ENCODE data around the gene CNTRL. TPM values are rescaled to one million over a fixed set of nuclear protein-coding genes. Genes with fewer than 3 reads are reported as not detected.

The CNTRL gene
- total RNA-seq, 1 experiment from 2014 or later: 11.6 TPM

DNA sequence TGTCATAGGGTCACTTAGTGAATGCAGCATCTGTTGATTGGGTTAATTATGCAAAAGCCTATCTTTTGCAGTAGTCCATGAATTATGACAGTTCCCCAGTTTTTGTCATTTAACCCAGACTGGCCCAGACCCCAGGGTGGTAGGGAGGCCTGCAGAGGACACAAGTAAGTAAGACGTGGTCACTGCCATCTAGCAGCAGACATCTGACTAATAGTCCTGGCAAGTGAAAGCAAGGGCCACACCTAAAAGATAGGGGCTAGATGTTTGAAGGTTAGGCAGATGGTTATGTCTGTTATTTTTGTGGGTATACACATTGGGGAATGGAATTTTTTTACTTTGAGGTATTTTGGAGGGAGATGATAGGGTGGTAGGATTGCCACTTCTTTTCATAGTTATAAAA, 78.9 kb downstream of the CNTRL start:
- H3K27ac Mint-ChIP-seq: no peak overlapping the region
- no peak for DNase-seq
- H2BK15ac ChIP-seq (ENCODE audit: low read depth, low read length): no peak overlapping the region
- H3K36me3 Mint-ChIP-seq (ENCODE audit: insufficient read depth in 1 of 3, low read depth in 3 of 3): peaks cover 0 to 36% (median 20%) of the 10 kb centered on the region in 3 experiments; a peak in 5 of 7 replicates
- H3K9ac ChIP-seq (ENCODE audit: extremely low read depth, insufficient read length, low read length): no peak overlapping the region
- peaks cover 7 to 9% of the 10 kb centered on the region in 2 experiments; a peak in 3 of 4 replicates for H3K4me1 Mint-ChIP-seq
- no peak overlapping the region for H3K56ac ChIP-seq (ENCODE audit: insufficient read length, low read depth, low read length)
- no peak overlapping the region for H3K18ac ChIP-seq (ENCODE audit: insufficient read length, low read depth, low read length)
- H2AFZ ChIP-seq (ENCODE audit: low read length): no peak overlapping the region
- no peak overlapping the region for H4K8ac ChIP-seq (replicated peaks; ENCODE audit: insufficient read length, low read depth, low read length)
- no peak overlapping the region for H2BK120ac ChIP-seq (ENCODE audit: low read depth, low read length, poor library complexity, severe bottlenecking)
- no peak overlapping the region for H3K14ac ChIP-seq (ENCODE audit: insufficient read depth, low read length)
- no peaks in the 10 kb centered on the region for H3K79me1 ChIP-seq (ENCODE audit: insufficient read depth, low read depth, low read length, poor library complexity, severe bottlenecking)
- H4K20me1 ChIP-seq (ENCODE audit: control insufficient read depth, insufficient read depth, insufficient read length): no peaks in the 10 kb centered on the region
- H3K27me3 Mint-ChIP-seq (ENCODE audit: low read depth): no peaks in the 10 kb centered on the region
- H2BK5ac ChIP-seq (ENCODE audit: insufficient read length, low read length): no peak overlapping the region
- TF ChIP-seq, protein P1, sequence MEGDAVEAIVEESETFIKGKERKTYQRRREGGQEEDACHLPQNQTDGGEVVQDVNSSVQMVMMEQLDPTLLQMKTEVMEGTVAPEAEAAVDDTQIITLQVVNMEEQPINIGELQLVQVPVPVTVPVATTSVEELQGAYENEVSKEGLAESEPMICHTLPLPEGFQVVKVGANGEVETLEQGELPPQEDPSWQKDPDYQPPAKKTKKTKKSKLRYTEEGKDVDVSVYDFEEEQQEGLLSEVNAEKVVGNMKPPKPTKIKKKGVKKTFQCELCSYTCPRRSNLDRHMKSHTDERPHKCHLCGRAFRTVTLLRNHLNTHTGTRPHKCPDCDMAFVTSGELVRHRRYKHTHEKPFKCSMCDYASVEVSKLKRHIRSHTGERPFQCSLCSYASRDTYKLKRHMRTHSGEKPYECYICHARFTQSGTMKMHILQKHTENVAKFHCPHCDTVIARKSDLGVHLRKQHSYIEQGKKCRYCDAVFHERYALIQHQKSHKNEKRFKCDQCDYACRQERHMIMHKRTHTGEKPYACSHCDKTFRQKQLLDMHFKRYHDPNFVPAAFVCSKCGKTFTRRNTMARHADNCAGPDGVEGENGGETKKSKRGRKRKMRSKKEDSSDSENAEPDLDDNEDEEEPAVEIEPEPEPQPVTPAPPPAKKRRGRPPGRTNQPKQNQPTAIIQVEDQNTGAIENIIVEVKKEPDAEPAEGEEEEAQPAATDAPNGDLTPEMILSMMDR (conservative IDR thresholded peaks at IDR 0.05): no peak
- H3K23me2 ChIP-seq (ENCODE audit: insufficient read length, low read depth, low read length, poor library complexity, severe bottlenecking): no peaks in the 10 kb centered on the region
- H4K5ac ChIP-seq (ENCODE audit: insufficient read length, low read depth, low read length): no peak overlapping the region
- WGBS (ENCODE audit: extremely low coverage, insufficient read length, low lambda C conversion rate): no CpG with 5 or more reads among the region's 1 CpG
- no peak overlapping the region for H2AK5ac ChIP-seq (ENCODE audit: insufficient read length, low read length)
- no peak overlapping the region for H3T11ph ChIP-seq (ENCODE audit: low read length)
- no peak overlapping the region for H3K4me2 ChIP-seq (ENCODE audit: insufficient read depth, insufficient read length, low read length)
- H2BK12ac ChIP-seq (ENCODE audit: insufficient read length, low read depth, low read length): no peak overlapping the region
- H3K9me3 ChIP-seq (ENCODE audit: control insufficient read depth, low read depth, low read length): no peaks in the 10 kb centered on the region
- H4K91ac ChIP-seq (ENCODE audit: insufficient read length, low read depth, low read length): no peak overlapping the region
- H3K4me1 ChIP-seq (ENCODE audit: insufficient read depth, low read length): no peaks in the 10 kb centered on the region; the same call in 1 of the 2 replicates
- no peaks in the 10 kb centered on the region for H3K9me3 Mint-ChIP-seq
- no peak overlapping the region for H3K27ac ChIP-seq (ENCODE audit: insufficient read length, low read depth, low read length)
- no peak overlapping the region for H3K4me3 Mint-ChIP-seq
- no peak overlapping the region for H2BK20ac ChIP-seq (ENCODE audit: low read depth, low read length, poor library complexity, severe bottlenecking)
- no peak overlapping the region for H3K4ac ChIP-seq (ENCODE audit: low read depth, low read length)
- H3K23ac ChIP-seq (ENCODE audit: insufficient read length, low read depth, low read length): no peak overlapping the region
- H3K79me2 ChIP-seq (ENCODE audit: insufficient read depth, low read length): no peaks in the 10 kb centered on the region
- no peaks in the 10 kb centered on the region for H3K27me3 ChIP-seq (ENCODE audit: insufficient read depth, low read length)
